H1 (cell line): Measurements from ENCODE around the gene GDPD3. TPM values are rescaled to one million over a fixed set of nuclear protein-coding genes. Genes with fewer than 3 reads are reported as not detected.

ENCODE experiments used
- CTCF ChIA-PET: fragments of 300-600 bp; sonication (Branson Sonifier 250); formaldehyde crosslinking; loops from one replicate; lab custom pipeline; 2021; ENCODE audit not compliant: partially characterized antibody; lab: Charles Lee
- POLR2A ChIA-PET: fragments of 300-600 bp; sonication (Branson Sonifier 250); formaldehyde crosslinking; loops from one replicate; lab custom pipeline; 2021; ENCODE audit warnings: inconsistent platforms; ENCODE audit not compliant: partially characterized antibody; lab: Charles Lee
- DNase-seq, 2 experiments: peaks; one replicate each; pipeline versions ENCODE4 v3.0.0 to v3.0.0-alpha.2; 2010 to 2022; ENCODE audit warnings: low spot score in 2 of 2, low read depth in 1 of 2, mixed read lengths in 1 of 2
- FAIRE-seq: peaks from 2 replicates; lab custom pipeline; 2011; peaks lifted over from hg19 to GRCh38; lab: Jason Lieb, UNC
- H2AFZ ChIP-seq: 2 replicates; pipeline ENCODE4 v1.8.1; 2012; ENCODE audit warnings: low read length, inconsistent platforms
- H2AK5ac ChIP-seq: 2 replicates; pipeline ENCODE4 v1.6.1; 2013; ENCODE audit warnings: low read depth, low read length
- H2BK120ac ChIP-seq: replicated peaks from 2 replicates; pipeline ENCODE3; 2013; ENCODE audit warnings: low read depth, low read length, inconsistent platforms
- H2BK12ac ChIP-seq: 2 replicates; pipeline ENCODE4 v1.6.1; 2013; ENCODE audit warnings: low read depth, low read length
- H2BK15ac ChIP-seq: 2 replicates; pipeline ENCODE4 v1.6.1; 2013; ENCODE audit warnings: low read length
- H2BK20ac ChIP-seq: 2 replicates; pipeline ENCODE4 v1.6.1; 2013; ENCODE audit warnings: low read length
- H2BK5ac ChIP-seq: 2 replicates; pipeline ENCODE4 v1.6.1; 2013; ENCODE audit warnings: low read depth, low read length
- H3K14ac ChIP-seq: 2 replicates; pipeline ENCODE4 v1.6.1; 2013; ENCODE audit warnings: inconsistent platforms; ENCODE audit not compliant: insufficient read length
- H3K18ac ChIP-seq: 2 replicates; pipeline ENCODE4 v1.6.1; 2013; ENCODE audit warnings: low read length; ENCODE audit errors: extremely low read depth
- H3K23ac ChIP-seq: 2 replicates; pipeline ENCODE4 v1.6.1; 2013; ENCODE audit warnings: inconsistent platforms; ENCODE audit not compliant: insufficient read length
- H3K23me2 ChIP-seq: 2 replicates; pipeline ENCODE4 v1.6.1; 2013; ENCODE audit warnings: low read depth, low read length
- H3K27ac ChIP-seq: 2 replicates; pipeline ENCODE4 v1.6.1; 2011; ENCODE audit warnings: low read depth, low read length, inconsistent platforms
- H3K27me3 ChIP-seq, 4 experiments: replicated peaks in 1 of 4; 1 replicate in 1 of 4; 2 replicates in 3 of 4; pipeline versions ENCODE4 v1.6.1 to v1.8.1; 2011 to 2013; ENCODE audit warnings: low read length in 3 of 4, mild to moderate bottlenecking in 3 of 4, inconsistent platforms in 2 of 4, mixed read lengths in 2 of 4, moderate library complexity in 1 of 4; ENCODE audit not compliant: control insufficient read depth in 3 of 4, insufficient read depth in 3 of 4; ENCODE audit errors: extremely low read depth in 1 of 4
- H3K36me3 ChIP-seq, 4 experiments: 2 replicates each; pipeline versions ENCODE4 v1.6.1 to v1.8.1; 2011 to 2013; ENCODE audit warnings: mild to moderate bottlenecking in 4 of 4, low read length in 3 of 4, moderate library complexity in 2 of 4, control low read depth in 1 of 4, inconsistent platforms in 1 of 4; ENCODE audit not compliant: insufficient read depth in 4 of 4, control insufficient read depth in 2 of 4
- H3K4ac ChIP-seq: replicated peaks from 2 replicates; pipeline ENCODE3; 2013; ENCODE audit warnings: low read length, low read depth, mixed read lengths, inconsistent platforms; ENCODE audit not compliant: insufficient read length
- H3K4me1 ChIP-seq, 4 experiments: replicated peaks in 1 of 4; 1 replicate in 1 of 4; 2 replicates in 3 of 4; pipeline versions ENCODE4 v1.6.1 to v1.8.1; 2011 to 2013; ENCODE audit warnings: low read length in 3 of 4, inconsistent platforms in 2 of 4, mixed read lengths in 1 of 4; ENCODE audit not compliant: insufficient read depth in 4 of 4, control insufficient read depth in 3 of 4
- H3K4me2 ChIP-seq, 2 experiments: 2 replicates each; pipeline versions ENCODE4 v1.6.1 to v1.8.1; 2011 to 2013; ENCODE audit warnings: low read depth in 2 of 2, low read length in 2 of 2, control low read depth in 1 of 2, inconsistent platforms in 1 of 2, mild to moderate bottlenecking in 1 of 2; ENCODE audit not compliant: insufficient read depth in 1 of 2
- H3K4me3 ChIP-seq, 4 experiments: fragments of 200-600, 300-600 bp in 1 of 4; sonication (generic), shearing (Covaris generic), sonication (Bioruptor Twin) in 1 of 4; 2 replicates each; pipeline versions ENCODE4 v1.5.1 to v1.8.1; 2011 to 2016; ENCODE audit warnings: low read length in 4 of 4, low read depth in 3 of 4, control low read depth in 2 of 4, inconsistent platforms in 2 of 4, mild to moderate bottlenecking in 2 of 4, mixed read lengths in 1 of 4, moderate library complexity in 1 of 4; ENCODE audit not compliant: insufficient read depth in 2 of 4; ENCODE audit errors: extremely low read depth in 1 of 4
- H3K56ac ChIP-seq: replicated peaks from 2 replicates; pipeline ENCODE3; 2013; ENCODE audit warnings: low read depth, mild to moderate bottlenecking, mixed read lengths, low read length, inconsistent platforms; ENCODE audit not compliant: insufficient read length
- H3K79me1 ChIP-seq: 2 replicates; pipeline ENCODE4 v1.6.1; 2013; ENCODE audit warnings: low read depth, low read length, control low read depth
- H3K79me2 ChIP-seq, 2 experiments: 2 replicates each; pipeline versions ENCODE4 v1.6.1 to v1.8.1; 2012 to 2013; ENCODE audit warnings: low read length in 2 of 2, mild to moderate bottlenecking in 2 of 2, inconsistent platforms in 1 of 2; ENCODE audit not compliant: insufficient read depth in 2 of 2, control insufficient read depth in 1 of 2
- H3K9ac ChIP-seq, 4 experiments: replicated peaks in 1 of 4; 1 replicate in 1 of 4; 2 replicates in 3 of 4; pipeline versions ENCODE4 v1.6.1 to v1.8.1; 2011 to 2013; ENCODE audit warnings: low read depth in 3 of 4, low read length in 3 of 4, control low read depth in 2 of 4, mild to moderate bottlenecking in 2 of 4, moderate library complexity in 2 of 4, inconsistent platforms in 1 of 4; ENCODE audit errors: extremely low read depth in 1 of 4
- H3K9me3 ChIP-seq, 2 experiments: 2 replicates each; pipeline versions ENCODE4 v1.6.1 to v1.8.1; 2012 to 2013; ENCODE audit warnings: mild to moderate bottlenecking in 2 of 2, moderate library complexity in 2 of 2, control low read depth in 1 of 2, inconsistent platforms in 1 of 2, low read depth in 1 of 2, low read length in 1 of 2, mixed read lengths in 1 of 2; ENCODE audit not compliant: insufficient read depth in 2 of 2
- H4K20me1 ChIP-seq, 2 experiments: replicated peaks in 1 of 2; 2 replicates each; pipeline versions ENCODE3 to v1.8.1; 2011 to 2013; ENCODE audit warnings: inconsistent platforms in 2 of 2, low read length in 2 of 2, mild to moderate bottlenecking in 1 of 2; ENCODE audit not compliant: insufficient read depth in 2 of 2, control insufficient read depth in 1 of 2
- H4K5ac ChIP-seq: 2 replicates; pipeline ENCODE4 v1.6.1; 2013; ENCODE audit warnings: low read length, low read depth, mixed read lengths, inconsistent platforms; ENCODE audit not compliant: insufficient read length
- H4K8ac ChIP-seq: 2 replicates; pipeline ENCODE4 v1.8.0; 2013; ENCODE audit warnings: mild to moderate bottlenecking, moderate library complexity, low read length, inconsistent platforms; ENCODE audit not compliant: insufficient read depth; ENCODE audit errors: extremely low read depth
- H4K91ac ChIP-seq: replicated peaks from 2 replicates; pipeline ENCODE3; 2013; ENCODE audit warnings: low read length, mixed read lengths, inconsistent platforms; ENCODE audit not compliant: insufficient read length
- HDAC2 ChIP-seq, 2 experiments: fragments of 300-600 bp in 1 of 2; sonication (generic) in 1 of 2; IDR thresholded peaks; 2 replicates each; pipeline ENCODE4 v1.6.1; 2011 to 2012; ENCODE audit warnings: low read depth in 2 of 2, low read length in 2 of 2, mild to moderate bottlenecking in 2 of 2, moderate library complexity in 2 of 2, borderline replicate concordance in 1 of 2, inconsistent platforms in 1 of 2
- RNF2 ChIP-seq: fragments of 200-900, 300-1000 bp; sonication (generic); IDR thresholded peaks from 2 replicates; pipeline ENCODE4 v1.7.1; 2016; ENCODE audit warnings: borderline replicate concordance, low read depth, mild to moderate bottlenecking, antibody characterized with exemption, low read length; ENCODE audit not compliant: poor library complexity, severe bottlenecking; ENCODE audit errors: missing control alignments
- SP4 ChIP-seq: IDR thresholded peaks from 2 replicates; pipeline ENCODE4 v1.6.1; 2012; ENCODE audit warnings: low read length, inconsistent platforms
- SUZ12 ChIP-seq: fragments of 200-600 bp; sonication (generic); IDR thresholded peaks from 2 replicates; pipeline ENCODE4 v1.6.1; 2012; ENCODE audit warnings: mild to moderate bottlenecking, inconsistent platforms, low read length, moderate library complexity, mixed read lengths
- TAF7 ChIP-seq: optimal IDR thresholded peaks from 2 replicates; pipeline ENCODE3; 2011; ENCODE audit warnings: low read depth, mild to moderate bottlenecking, inconsistent platforms, low read length, moderate library complexity, borderline replicate concordance
- WGBS, 2 experiments: shearing (Covaris generic) in 1 of 2; methylation state at CpG; one replicate each; pipeline versions ENCODE4 v1.1.6 to v1.1.7; 2013 to 2015; ENCODE audit warnings: low lambda C conversion rate in 2 of 2, mixed read lengths in 2 of 2, inconsistent platforms in 1 of 2, low coverage in 1 of 2, missing lambda C conversion rate in 1 of 2; ENCODE audit not compliant: insufficient replicate concordance in 2 of 2, insufficient coverage in 1 of 2, insufficient read length in 1 of 2; ENCODE audit errors: extremely low coverage in 1 of 2, missing lambda C conversion rate in 1 of 2; 5-methylcytosine and 5-hydroxymethylcytosine counted together
- polyA plus RNA-seq, 7 experiments: library from polyadenylated mRNA; depleted of rRNA in 3 of 7; stranded (reverse) in 5 of 7; unstranded in 2 of 7; fragments of >200 nt in 5 of 7; fragments of 200-250 nt in 2 of 7; gene quantifications; 1 replicate in 5 of 7; 2 replicates in 1 of 7; 4 replicates in 1 of 7; pipeline versions ENCODE4 v1.2.1 to v1.2.3, GENCODE V29; 2011 to 2013; ENCODE audit warnings: missing spikeins in 2 of 7, mixed read lengths in 2 of 7
- total RNA-seq: library from RNA; stranded (reverse); fragmentation: NEBNext Ultra II Directional; extraction: Animal tissue kit (Norgen Biotek cat#: 25700); gene quantifications from 2 replicates; pipeline ENCODE4 v1.2.1, GENCODE V29; 2021
- TF ChIP-seq, protein P1 (sequence below): IDR thresholded peaks from 2 replicates; pipeline ENCODE4 v1.6.1; 2011; ENCODE audit warnings: low read length, improper control_type of control experiment
- TF ChIP-seq, protein P2 (sequence below): IDR thresholded peaks from 2 replicates; pipeline ENCODE4 v1.6.1; 2011; ENCODE audit warnings: low read depth, mild to moderate bottlenecking, low read length; ENCODE audit not compliant: insufficient read depth

The GDPD3 gene
- total and polyA plus RNA-seq, 2 of the 8 experiments (the other 6 are each of a cell fraction or from before 2014, with no cell fraction given) = 0.20 TPM; not detected in 1

DNA sequence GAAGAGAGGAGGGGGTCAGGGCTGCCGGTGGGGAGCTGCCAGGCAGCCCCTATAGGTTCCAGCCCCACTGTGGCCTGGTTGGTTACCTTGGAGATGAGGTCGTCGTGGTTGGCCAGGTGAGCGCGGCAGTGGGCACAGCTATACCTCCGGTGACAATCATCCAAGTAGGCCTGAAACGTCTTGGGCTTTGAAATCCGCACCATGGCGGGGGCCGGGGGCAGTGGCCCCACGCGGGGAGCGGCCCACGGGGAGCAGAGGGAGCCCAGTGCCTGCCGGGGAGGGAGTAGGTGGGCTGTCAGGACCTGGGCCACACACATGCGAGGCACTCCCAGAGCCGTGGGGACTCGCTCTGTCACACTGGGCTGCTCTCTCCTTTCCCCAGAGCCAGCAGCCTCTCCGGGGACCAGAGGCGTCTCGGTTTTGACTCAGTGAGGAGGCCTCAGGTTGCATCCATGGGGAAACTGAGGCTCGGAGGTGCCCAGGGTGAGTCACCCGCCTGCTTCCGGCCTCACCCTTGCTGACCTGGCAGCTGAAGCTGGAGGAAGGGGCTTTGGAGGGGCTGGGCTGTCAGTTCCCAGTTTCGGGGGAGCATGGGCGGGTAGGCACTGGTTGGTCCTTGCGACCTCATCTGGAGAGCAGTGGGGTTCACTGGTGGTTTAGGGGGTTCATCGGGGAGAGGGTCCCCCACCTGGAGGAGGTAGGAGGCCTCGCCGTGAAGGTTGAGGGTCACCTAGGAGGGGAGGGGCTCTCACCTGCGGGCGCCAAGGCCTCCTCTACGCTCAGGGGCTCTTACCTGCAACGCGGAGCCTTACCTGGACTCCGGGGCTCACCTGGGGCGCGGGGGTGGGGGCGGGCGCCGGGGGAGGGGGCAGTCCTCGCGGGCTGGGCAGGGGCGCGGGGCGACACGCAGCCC, 17.9 kb downstream of the GDPD3 start:
- peak overlapping the region; percentile 62 for H3K56ac ChIP-seq
- peak overlapping the region; percentile 54 to 73 (median 72) for H3K9ac ChIP-seq
- H4K20me1 ChIP-seq = peaks cover 0 to 14% of the 10 kb centered on the region in 2 experiments
- peak overlapping the region; percentile 56 to 93 for H3K4me2 ChIP-seq
- no peak overlapping the region for H2AFZ ChIP-seq
- ChIA-PET CTCF (interaction anchor here (0.7 to 1.7 kb wide), 2 partner anchors 13 to 40 kb away, joined by 3 to 6 read pairs; no protein-coding TSS in a partner anchor), POLR2A (interaction anchor here (0.9 to 14.0 kb wide), 4 partner anchors 13 to 505 kb away, joined by 3 to 353 read pairs (median 86); partner anchors contain the start of genes ALDOA, GDPD3 and PPP4C)
- H2BK12ac ChIP-seq = peak overlapping the region; percentile 75; the same call in 1 of the 2 replicates
- no peak overlapping the region for H2AK5ac ChIP-seq
- peak overlapping the region; percentile 60 for H3K18ac ChIP-seq
- peaks cover 11 to 41% of the 10 kb centered on the region in 2 experiments for H3K79me2 ChIP-seq
- H2BK120ac ChIP-seq = peak overlapping the region; percentile 89
- peaks cover 3% of the 10 kb centered on the region; the same call in 1 of the 2 replicates for H3K79me1 ChIP-seq
- peaks cover 29% of the 10 kb centered on the region; the same call in 1 of the 2 replicates for H3K23me2 ChIP-seq
- peak overlapping the region; percentile 82; the same call in 1 of the 2 replicates for H4K8ac ChIP-seq
- H2BK15ac ChIP-seq = peak overlapping the region; percentile 72; the same call in 1 of the 2 replicates
- DNase-seq (no peak), FAIRE-seq (no peak)
- H3K9me3 ChIP-seq = no peaks in the 10 kb centered on the region
- H4K91ac ChIP-seq = peak overlapping the region; percentile 82
- H3K4me3 ChIP-seq = peak overlapping the region; percentile 46 to 61 (median 50)
- peaks cover 0 to 19% (median 10%) of the 10 kb centered on the region in 4 experiments; a peak in 6 of 7 replicates for H3K4me1 ChIP-seq
- H3K27ac ChIP-seq = peak overlapping the region; percentile 81
- no peak overlapping the region for H4K5ac ChIP-seq
- H2BK20ac ChIP-seq = 0 out of 2 replicates have a peak overlapping the region, but pooled peaks have one; percentile 32
- H2BK5ac ChIP-seq = peak overlapping the region; percentile 83
- H3K14ac ChIP-seq = no peak overlapping the region
- H3K27me3 ChIP-seq = 0 out of 7 replicates have a peak, but pooled peaks cover 0 to 3% (median 0%) of the 10 kb centered on the region in 4 experiments
- H3K4ac ChIP-seq = peak overlapping the region; percentile 64
- 56% methylated on average over 32 of the region's 47 CpGs; no CpG with 5 or more reads in 1 of the 2 experiments for WGBS, 2 experiments
- H3K36me3 ChIP-seq = no peaks in the 10 kb centered on the region
- H3K23ac ChIP-seq = no peak overlapping the region
- TF ChIP-seq TAF7 = no peak
- TF ChIP-seq SUZ12 = no peak
- no peak for TF ChIP-seq SP4
- TF ChIP-seq, protein P1, sequence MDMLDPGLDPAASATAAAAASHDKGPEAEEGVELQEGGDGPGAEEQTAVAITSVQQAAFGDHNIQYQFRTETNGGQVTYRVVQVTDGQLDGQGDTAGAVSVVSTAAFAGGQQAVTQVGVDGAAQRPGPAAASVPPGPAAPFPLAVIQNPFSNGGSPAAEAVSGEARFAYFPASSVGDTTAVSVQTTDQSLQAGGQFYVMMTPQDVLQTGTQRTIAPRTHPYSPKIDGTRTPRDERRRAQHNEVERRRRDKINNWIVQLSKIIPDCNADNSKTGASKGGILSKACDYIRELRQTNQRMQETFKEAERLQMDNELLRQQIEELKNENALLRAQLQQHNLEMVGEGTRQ = no peak
- TF ChIP-seq RNF2 = no peak
- TF ChIP-seq, protein P2, sequence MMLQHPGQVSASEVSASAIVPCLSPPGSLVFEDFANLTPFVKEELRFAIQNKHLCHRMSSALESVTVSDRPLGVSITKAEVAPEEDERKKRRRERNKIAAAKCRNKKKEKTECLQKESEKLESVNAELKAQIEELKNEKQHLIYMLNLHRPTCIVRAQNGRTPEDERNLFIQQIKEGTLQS = no peak
- no peak for TF ChIP-seq HDAC2 (IDR thresholded peaks at IDR 0.05; ENCODE audit: borderline replicate concordance in 1 of 2, low read depth in 2 of 2, low read length in 2 of 2)
